HEK293T (cell line): ENCODE data around the gene ZNF282.
"Not testable (repeated sequence)": the region's sequence is repeated elsewhere in the genome, so short reads cannot be mapped to it uniquely, and the experiment has no call there.

Source experiments
- CTCF ChIA-PET: fragments of 350-600 bp; formaldehyde crosslinking; extraction: SDS; loops from one replicate; lab custom pipeline; 2021; ENCODE audit warnings: antibody characterized with exemption, inconsistent platforms; lab: Yijun Ruan, JAX
- POLR2A ChIA-PET: fragments of 350-600 bp; formaldehyde crosslinking; extraction: SDS; loops from one replicate; lab custom pipeline; 2020; ENCODE audit warnings: antibody characterized with exemption, inconsistent platforms; lab: Yijun Ruan, JAX
- DNase-seq: peaks from one replicate; pipeline ENCODE4 v3.0.0; 2012; ENCODE audit warnings: mixed read lengths; ENCODE audit errors: extremely low spot score
- ARNT ChIP-seq: fragments of 450-650 bp; IDR thresholded peaks from 2 replicates; pipeline ENCODE4 v1.6.1; 2017; ENCODE audit warnings: mild to moderate bottlenecking
- BHLHE40 ChIP-seq: fragments of 450-650 bp; IDR thresholded peaks from 2 replicates; pipeline ENCODE4 v1.6.1; 2016; ENCODE audit warnings: mild to moderate bottlenecking, moderate library complexity, borderline replicate concordance
- CTBP1 ChIP-seq: fragments of 450-650 bp; IDR thresholded peaks from 2 replicates; pipeline ENCODE4 v1.6.1; 2016; ENCODE audit warnings: borderline replicate concordance
- ELF4 ChIP-seq: fragments of 450-650 bp; IDR thresholded peaks from 2 replicates; pipeline ENCODE4 v1.6.1; 2017; ENCODE audit warnings: antibody characterized with exemption
- FOXA1 ChIP-seq: fragments of 450-650 bp; IDR thresholded peaks from 2 replicates; pipeline ENCODE4 v1.6.1; 2016; ENCODE audit warnings: mild to moderate bottlenecking
- FOXK2 ChIP-seq: fragments of 450-650 bp; IDR thresholded peaks from 2 replicates; pipeline ENCODE4 v1.6.1; 2016; ENCODE audit warnings: mild to moderate bottlenecking
- FOXM1 ChIP-seq: fragments of 450-650 bp; IDR thresholded peaks from 2 replicates; pipeline ENCODE4 v1.6.1; 2017; ENCODE audit warnings: mild to moderate bottlenecking, borderline replicate concordance
- HDGF ChIP-seq: fragments of 450-650 bp; IDR thresholded peaks from 2 replicates; pipeline ENCODE4 v1.6.1; 2017; ENCODE audit warnings: antibody characterized with exemption, borderline replicate concordance
- L3MBTL2 ChIP-seq: fragments of 450-650 bp; conservative IDR thresholded peaks from 2 replicates; pipeline ENCODE4 v1.6.1; 2016; ENCODE audit warnings: mild to moderate bottlenecking
- LEF1 ChIP-seq: fragments of 450-650 bp; IDR thresholded peaks from 2 replicates; pipeline ENCODE4 v1.6.1; 2017; ENCODE audit warnings: mild to moderate bottlenecking, borderline replicate concordance
- NFRKB ChIP-seq: fragments of 450-650 bp; IDR thresholded peaks from 2 replicates; pipeline ENCODE4 v1.6.1; 2016; ENCODE audit warnings: mild to moderate bottlenecking, moderate library complexity
- SP1 ChIP-seq: fragments of 450-650 bp; IDR thresholded peaks from 2 replicates; pipeline ENCODE4 v1.6.1; 2017
- SUZ12 ChIP-seq: fragments of 450-650 bp; IDR thresholded peaks from 2 replicates; pipeline ENCODE4 v1.6.1; 2016; ENCODE audit warnings: mild to moderate bottlenecking
- TARDBP ChIP-seq: fragments of 450-650 bp; IDR thresholded peaks from 2 replicates; pipeline ENCODE4 v1.6.1; 2016
- ZNF384 ChIP-seq: fragments of 450-650 bp; IDR thresholded peaks from 2 replicates; pipeline ENCODE4 v1.6.1; 2016
- TF ChIP-seq, protein P1 (sequence below): fragments of 450-650 bp; IDR thresholded peaks from 2 replicates; pipeline ENCODE4 v1.6.1; 2016

The ZNF282 gene

DNA sequence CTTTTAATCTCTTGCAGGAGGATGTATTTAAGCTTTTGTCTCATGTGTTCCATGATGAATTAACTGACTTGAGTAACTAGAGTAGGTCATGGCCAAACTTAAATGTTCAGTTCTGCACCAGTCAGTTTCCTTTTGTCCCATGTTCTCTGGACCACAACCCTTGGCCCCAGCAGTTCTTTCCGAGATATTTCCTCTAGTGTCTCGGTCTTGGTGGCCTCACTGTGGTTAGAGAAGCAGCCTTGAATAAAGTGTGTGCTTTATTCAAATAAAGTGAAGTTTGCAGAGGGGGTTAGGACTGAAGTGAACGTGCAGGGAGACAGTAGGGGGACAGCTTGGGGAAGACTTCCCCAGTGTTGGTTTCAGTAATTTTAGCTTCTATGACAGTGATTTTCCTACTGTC, 53.4 kb downstream of the ZNF282 start:
- TF ChIP-seq ZNF384 (no peak), ARNT (no peak), CTBP1 (no peak), BHLHE40 (no peak), SUZ12 (no peak), ELF4 (no peak), SP1 (no peak), L3MBTL2 (no peak), TARDBP (no peak), FOXM1 (no peak), HDGF (no peak)
- TF ChIP-seq, protein P1, sequence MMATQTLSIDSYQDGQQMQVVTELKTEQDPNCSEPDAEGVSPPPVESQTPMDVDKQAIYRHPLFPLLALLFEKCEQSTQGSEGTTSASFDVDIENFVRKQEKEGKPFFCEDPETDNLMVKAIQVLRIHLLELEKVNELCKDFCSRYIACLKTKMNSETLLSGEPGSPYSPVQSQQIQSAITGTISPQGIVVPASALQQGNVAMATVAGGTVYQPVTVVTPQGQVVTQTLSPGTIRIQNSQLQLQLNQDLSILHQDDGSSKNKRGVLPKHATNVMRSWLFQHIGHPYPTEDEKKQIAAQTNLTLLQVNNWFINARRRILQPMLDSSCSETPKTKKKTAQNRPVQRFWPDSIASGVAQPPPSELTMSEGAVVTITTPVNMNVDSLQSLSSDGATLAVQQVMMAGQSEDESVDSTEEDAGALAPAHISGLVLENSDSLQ: no peak
- CTCF ChIA-PET: interaction anchor here (1.0 kb wide), 1 partner anchor 13 kb away, joined by 3 read pairs; the partner anchor contains the start of gene ZNF783
- POLR2A ChIA-PET: interaction anchor here (1.5 kb wide), 1 partner anchor 54 kb away, joined by 5 read pairs; the partner anchor contains the start of gene ZNF282
- no peak for DNase-seq

DNA sequence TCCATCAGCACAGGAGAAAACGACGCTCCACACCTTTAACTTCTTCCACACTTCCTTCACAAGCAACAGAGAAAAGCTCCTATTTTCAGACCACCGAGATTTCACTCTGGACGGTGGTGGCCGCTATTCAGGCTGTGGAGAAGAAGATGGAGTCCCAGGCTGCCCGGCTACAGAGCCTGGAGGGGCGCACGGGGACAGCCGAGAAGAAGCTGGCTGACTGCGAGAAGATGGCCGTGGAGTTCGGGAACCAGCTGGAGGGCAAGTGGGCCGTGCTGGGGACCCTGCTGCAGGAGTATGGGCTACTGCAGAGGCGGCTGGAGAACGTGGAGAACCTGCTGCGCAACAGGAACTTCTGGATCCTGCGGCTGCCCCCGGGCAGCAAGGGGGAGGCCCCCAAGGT, 54.8 kb downstream of the ZNF282 start:
- POLR2A ChIA-PET, DNase-seq: not testable (repeated sequence)
- CTCF ChIA-PET: interaction anchor here (1.1 kb wide), 1 partner anchor 12 kb away, joined by 4 read pairs; the partner anchor contains the start of gene ZNF783

DNA sequence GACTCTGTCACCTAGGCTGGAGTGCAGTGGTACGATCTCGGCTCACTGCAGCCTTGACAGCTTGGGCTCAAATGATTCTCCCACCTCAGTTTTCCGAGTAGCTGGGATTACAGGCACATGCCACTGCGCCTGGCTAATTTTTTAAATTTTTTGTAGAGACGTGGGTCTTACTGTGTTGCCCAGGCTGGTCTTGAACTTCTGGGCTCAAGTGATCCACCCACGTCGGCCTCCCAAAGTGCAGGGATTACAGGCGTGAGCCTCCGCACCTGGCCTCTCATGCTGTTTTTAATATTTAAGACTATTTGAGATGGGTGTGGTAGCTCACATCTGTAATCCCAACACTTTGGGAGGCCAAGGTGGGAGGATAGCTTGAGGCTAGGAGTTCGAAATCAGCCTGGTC, 56.2 kb downstream of the ZNF282 start:
- POLR2A ChIA-PET: interaction anchor here (3.1 kb wide), 1 partner anchor 11 kb away, joined by 17 read pairs; the partner anchor contains the start of gene ZNF783
- not testable (repeated sequence) for DNase-seq
- CTCF ChIA-PET: interaction anchor here (0.6 to 0.8 kb wide), 2 partner anchors 11 to 446 kb away, joined by 6 to 10 read pairs; partner anchors contain the start of gene ZNF783

DNA sequence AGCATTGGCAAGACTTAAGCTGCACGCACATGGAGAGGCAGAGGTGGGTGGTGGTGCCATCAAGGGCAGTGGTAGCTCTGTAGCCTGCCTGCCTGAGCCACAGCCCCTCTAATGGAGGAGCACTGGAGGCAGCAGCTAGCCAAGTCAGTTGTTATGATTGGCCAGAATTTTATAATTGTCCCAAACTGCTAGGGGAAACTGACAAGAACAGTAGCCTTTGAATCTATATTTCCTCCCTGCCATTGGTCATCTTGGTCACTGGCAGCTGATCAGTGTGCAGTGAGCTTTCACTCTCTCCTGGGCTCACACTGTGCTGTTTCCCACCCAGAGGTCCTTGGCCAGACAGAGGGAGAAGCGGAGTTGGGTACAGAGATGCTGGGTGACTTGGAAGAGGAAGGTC, 57.0 kb downstream of the ZNF282 start:
- CTCF ChIA-PET: interaction anchor here (0.7 to 2.3 kb wide), 3 partner anchors 9 to 186 kb away, joined by 4 to 7 read pairs (median 6); partner anchors contain the start of gene ZNF783
- no peak for DNase-seq
- POLR2A ChIA-PET: interaction anchor here (0.8 to 3.1 kb wide), 3 partner anchors 10 to 57 kb away, joined by 3 to 17 read pairs (median 4); partner anchors contain the start of genes ZNF212, ZNF282 and ZNF783
- TF ChIP-seq, protein P1: no peak
- no peak for TF ChIP-seq LEF1

GRCh38 chr7:149253665-149254064, 58.3 kb downstream of the ZNF282 start:
- TF ChIP-seq HDGF (no peak), ZNF384 (no peak), ARNT (no peak), SP1 (no peak), FOXA1 (no peak), LEF1 (no peak), BHLHE40 (no peak), SUZ12 (no peak), L3MBTL2 (no peak), ELF4 (no peak), TARDBP (no peak), FOXK2 (no peak), CTBP1 (no peak), FOXM1 (no peak), NFRKB (no peak)
- TF ChIP-seq, protein P1: no peak
- DNase-seq: no peak
- ChIA-PET POLR2A (interaction anchor here (1.5 to 3.1 kb wide), 2 partner anchors 8 to 31 kb away, joined by 4 to 17 read pairs; partner anchors contain the start of gene ZNF783), CTCF (interaction anchor here (2.3 kb wide), 1 partner anchor 8 kb away, joined by 7 read pairs; the partner anchor contains the start of gene ZNF783)

- DNase-seq: no peak
- ChIA-PET CTCF (interaction anchor here (2.3 kb wide), 1 partner anchor 8 kb away, joined by 7 read pairs; the partner anchor contains the start of gene ZNF783), POLR2A (interaction anchor here (1.5 to 3.1 kb wide), 2 partner anchors 8 to 31 kb away, joined by 4 to 17 read pairs; partner anchors contain the start of gene ZNF783)
- TF ChIP-seq ARNT: no peak
- no peak for TF ChIP-seq ZNF384
- TF ChIP-seq CTBP1: no peak
- TF ChIP-seq FOXM1: no peak
- TF ChIP-seq FOXA1: no peak
- TF ChIP-seq L3MBTL2: no peak
- no peak for TF ChIP-seq BHLHE40
- no peak for TF ChIP-seq TARDBP
- no peak for TF ChIP-seq ELF4
- TF ChIP-seq LEF1: no peak
- no peak for TF ChIP-seq NFRKB
- TF ChIP-seq, protein P1: no peak
- TF ChIP-seq FOXK2: no peak
These were observed 59.0 kb downstream of the ZNF282 start for GRCh38 chr7:149254181-149254858.
